ENCODE data around the gene ZNF319. TPM values are rescaled to one million over a fixed set of nuclear protein-coding genes. Genes with fewer than 3 reads are reported as not detected.

Gene ZNF319
- total RNA-seq, 2 donors from 2014 or later, result 3.3 to 4.7 TPM

- peaks cover 20% of the 10 kb centered on the region for H3K4me1 ChIP-seq
- DNase-seq, result no peak
- WGBS, 2 donors, result 65 to 67% methylated on average over 6 to 8 of the region's 8 CpGs
- intact Hi-C loops (cut with DNase I), result no loop called here
- H3K27ac ChIP-seq, result no peak overlapping the region
- no peaks in the 10 kb centered on the region for H3K9me3 ChIP-seq
- TF ChIP-seq CTCF (IDR thresholded peaks at IDR 0.05) (no peak), POLR2A (IDR thresholded peaks at IDR 0.05) (no peak)
- H3K4me3 ChIP-seq, result no peak overlapping the region
- H3K36me3 ChIP-seq (replicated peaks in 1 of 2; ENCODE audit: insufficient read depth in 1 of 2, low read depth in 2 of 2), result no peaks in the 10 kb centered on the region
- no peak for ATAC-seq
- no peaks in the 10 kb centered on the region for H3K27me3 ChIP-seq
Observed at GRCh38 chr16:57956924-57957672, 43.4 kb downstream of the ZNF319 start.

GRCh38 chr16:57956270-57956808, 44.1 kb downstream of the ZNF319 start:
- ATAC-seq, result no peak
- H3K27ac ChIP-seq, result no peak overlapping the region

GRCh38 chr16:57955572-57956188, 44.8 kb downstream of the ZNF319 start:
- WGBS, 2 donors, result 24% methylated on average over 12 of the region's 12 CpGs
- Histone ChIP-seq H3K36me3 (replicated peaks in 1 of 2; ENCODE audit: insufficient read depth in 1 of 2, low read depth in 2 of 2) (no peaks in the 10 kb centered on the region), H3K4me3 (no peak overlapping the region), H3K27ac (peak overlapping the region in 1 of 4 donors; percentile 48), H3K9me3 (no peaks in the 10 kb centered on the region), H3K27me3 (no peaks in the 10 kb centered on the region), H3K4me1 (peaks cover 20% of the 10 kb centered on the region)
- peak; percentile 77 to 89 (median 84) for DNase-seq
- ATAC-seq, result peak; percentile 89
- intact Hi-C loops (cut with DNase I), result no loop called here
- TF ChIP-seq POLR2A (IDR thresholded peaks at IDR 0.05), result no peak
- peak in 6 of 7 experiments; percentile 26 to 62 (median 55) for TF ChIP-seq CTCF (IDR thresholded peaks at IDR 0.05)

More at GRCh38 chr16:57956270-57956808, 44.1 kb downstream of the ZNF319 start:
- Histone ChIP-seq H3K4me1 (peaks cover 20% of the 10 kb centered on the region), H3K4me3 (no peak overlapping the region), H3K9me3 (no peaks in the 10 kb centered on the region), H3K27me3 (no peaks in the 10 kb centered on the region), H3K36me3 (replicated peaks in 1 of 2; ENCODE audit: insufficient read depth in 1 of 2, low read depth in 2 of 2) (no peaks in the 10 kb centered on the region)
- DNase-seq, result no peak
- WGBS, 2 donors, result 88 to 97% methylated on average over 1 to 8 of the region's 8 CpGs
- intact Hi-C loops (cut with DNase I), result no loop called here
- TF ChIP-seq CTCF (IDR thresholded peaks at IDR 0.05), result no peak
- TF ChIP-seq POLR2A (IDR thresholded peaks at IDR 0.05), result no peak

- DNase-seq (no peak), ATAC-seq (no peak)
- intact Hi-C loops (cut with DNase I), result no loop called here
Observed at GRCh38 chr16:57953857-57954256, 46.6 kb downstream of the ZNF319 start.

More at GRCh38 chr16:57953857-57954256, 46.6 kb downstream of the ZNF319 start:
- TF ChIP-seq POLR2A (IDR thresholded peaks at IDR 0.05), result no peak
- no peak for TF ChIP-seq CTCF (IDR thresholded peaks at IDR 0.05)
- Histone ChIP-seq H3K27ac (no peak overlapping the region), H3K4me1 (peaks cover 20% of the 10 kb centered on the region), H3K4me3 (no peak overlapping the region), H3K27me3 (no peaks in the 10 kb centered on the region), H3K9me3 (no peaks in the 10 kb centered on the region), H3K36me3 (replicated peaks in 1 of 2; ENCODE audit: insufficient read depth in 1 of 2, low read depth in 2 of 2) (no peaks in the 10 kb centered on the region)
- WGBS, 2 donors, result 95 to 100% methylated on average over 1 of the region's 1 CpG
